Liver (tissue), 9 donors: ENCODE measurements around the gene MAP3K5. TPM values are rescaled to one million over a fixed set of nuclear protein-coding genes. Genes with fewer than 3 reads are reported as not detected.

Experiments
- DNase-seq: peaks from one replicate; pipeline ENCODE4 v3.0.0-alpha.2; 2017; ENCODE audit warnings: low spot score
- H3K27ac ChIP-seq, 2 donors: one replicate each; pipeline ENCODE4 v1.7.0; 2013; ENCODE audit warnings: inconsistent platforms in 2 of 2, low read length in 2 of 2, control low read depth in 1 of 2, low read depth in 1 of 2, mild to moderate bottlenecking in 1 of 2
- H3K27me3 ChIP-seq, 4 donors: one replicate each; pipeline versions ENCODE4 v1.6.1 to v1.7.0; 2013; ENCODE audit warnings: low read length in 3 of 4, inconsistent platforms in 1 of 4, mild to moderate bottlenecking in 1 of 4, moderate library complexity in 1 of 4; ENCODE audit not compliant: control insufficient read depth in 4 of 4, insufficient read depth in 4 of 4
- H3K36me3 ChIP-seq, 4 donors: one replicate each; pipeline versions ENCODE4 v1.6.1 to v1.7.0; 2013; ENCODE audit warnings: low read length in 3 of 4, mild to moderate bottlenecking in 3 of 4, low read depth in 1 of 4, moderate library complexity in 1 of 4; ENCODE audit not compliant: control insufficient read depth in 4 of 4, insufficient read depth in 3 of 4
- H3K4me1 ChIP-seq, 4 donors: one replicate each; pipeline versions ENCODE4 v1.6.1 to v1.7.0; 2013; ENCODE audit warnings: low read length in 3 of 4, mild to moderate bottlenecking in 3 of 4, moderate library complexity in 1 of 4; ENCODE audit not compliant: control insufficient read depth in 4 of 4, insufficient read depth in 4 of 4
- H3K4me3 ChIP-seq, 3 donors: one replicate each; pipeline versions ENCODE4 v1.6.1 to v1.7.0; 2013; ENCODE audit warnings: low read length in 3 of 3, control low read depth in 1 of 3, low read depth in 1 of 3, mild to moderate bottlenecking in 1 of 3
- H3K9ac ChIP-seq, 2 donors: one replicate each; pipeline ENCODE4 v1.7.0; 2013; ENCODE audit warnings: low read length in 2 of 2, mild to moderate bottlenecking in 2 of 2, moderate library complexity in 2 of 2, control low read depth in 1 of 2, low read depth in 1 of 2
- H3K9me3 ChIP-seq, 4 donors: one replicate each; pipeline versions ENCODE4 v1.6.1 to v1.7.0; 2013; ENCODE audit warnings: low read length in 3 of 4; ENCODE audit not compliant: control insufficient read depth in 4 of 4
- ATF3 ChIP-seq: IDR thresholded peaks from 2 replicates; pipeline ENCODE4 v1.6.1; 2016; ENCODE audit warnings: antibody characterized with exemption
- HNF4A ChIP-seq, 2 donors: conservative IDR thresholded peaks; 2 replicates each; pipeline ENCODE4 v1.6.1; 2016; ENCODE audit warnings: antibody characterized with exemption in 2 of 2, mild to moderate bottlenecking in 2 of 2
- MAX ChIP-seq: IDR thresholded peaks from 2 replicates; pipeline ENCODE4 v1.6.1; 2016; ENCODE audit warnings: antibody characterized with exemption
- RAD21 ChIP-seq, 2 donors: IDR thresholded peaks; 2 replicates each; pipeline ENCODE4 v1.6.1; 2016; ENCODE audit warnings: antibody characterized with exemption in 2 of 2, mild to moderate bottlenecking in 2 of 2
- REST ChIP-seq: IDR thresholded peaks from 2 replicates; pipeline ENCODE4 v1.6.1; 2016; ENCODE audit warnings: antibody characterized with exemption, mild to moderate bottlenecking
- RXRA ChIP-seq, 2 donors: IDR thresholded peaks; 2 replicates each; pipeline ENCODE4 v1.6.1; 2017 to 2018; ENCODE audit warnings: antibody characterized with exemption in 2 of 2, mild to moderate bottlenecking in 1 of 2
- SP1 ChIP-seq: IDR thresholded peaks from 2 replicates; pipeline ENCODE4 v1.6.1; 2018; ENCODE audit warnings: antibody characterized with exemption, mild to moderate bottlenecking
- ZBTB33 ChIP-seq: IDR thresholded peaks from 2 replicates; pipeline ENCODE4 v1.6.1; 2016; ENCODE audit warnings: antibody characterized with exemption
- WGBS: extraction: QIAGEN DNeasy Blood & Tissue Kit; methylation state at CpG from one replicate; pipeline ENCODE4 v1.1.7; 2013; 5-methylcytosine and 5-hydroxymethylcytosine counted together
- polyA plus RNA-seq, 2 donors: library from polyadenylated mRNA; stranded (reverse) in 1 of 2; unstranded in 1 of 2; fragments of 200-250 nt in 1 of 2; fragments of >200 nt in 1 of 2; fragmentation: Nextera tagmentation in 1 of 2; extraction: Ambion mirVana in 1 of 2; gene quantifications; one replicate each; pipeline versions ENCODE4 v1.2.1 to v1.2.3, GENCODE V29; 2013 to 2015
- total RNA-seq, 2 donors: library from RNA; depleted of rRNA; stranded (reverse); fragments of >200 nt; gene quantifications; one replicate each; pipeline ENCODE4 v1.2.3, GENCODE V29; 2014
- donor health status: healthy.
- donor health status: healthy.
- donor health status: healthy.
- donor health status: healthy.
- donor health status: healthy.

The MAP3K5 gene
- total and polyA plus RNA-seq, 4 donors: 2.9 to 18.0 (median 5.5) TPM

- no peak for DNase-seq
Measured at GRCh38 chr6:136786658-136787057, 5.6 kb downstream of the MAP3K5 start.

More at GRCh38 chr6:136786658-136787057, 5.6 kb downstream of the MAP3K5 start:
- TF ChIP-seq ATF3 (no peak), RAD21 (IDR thresholded peaks at IDR 0.05) (no peak), SP1 (no peak), RXRA (IDR thresholded peaks at IDR 0.05) (no peak), ZBTB33 (no peak), REST (no peak), MAX (no peak), HNF4A (conservative IDR thresholded peaks at IDR 0.05) (no peak)
- 91% methylated on average over 6 of the region's 6 CpGs for WGBS
- H3K27me3 ChIP-seq: no peaks in the 10 kb centered on the region
- H3K9me3 ChIP-seq: no peaks in the 10 kb centered on the region
- H3K36me3 ChIP-seq: no peaks in the 10 kb centered on the region
- peaks cover 0 to 27% (median 4%) of the 10 kb centered on the region in 4 donors for H3K4me1 ChIP-seq
- H3K27ac ChIP-seq: no peak overlapping the region
- no peak overlapping the region for H3K9ac ChIP-seq
- H3K4me3 ChIP-seq: no peak overlapping the region
